Common myeloid progenitor, CD34-positive (primary cell): ENCODE data around the gene CD300LF.
A peak's percentile ranks its signal among the peaks of the same experiment; 100 is the strongest.

Experiments
- CTCF ChIA-PET: fragments of 350-600 bp; sonication (Branson Sonifier 250); formaldehyde crosslinking; loops from one replicate; lab custom pipeline; 2021; ENCODE audit warnings: antibody characterized with exemption; lab: Charles Lee
- POLR2A ChIA-PET: fragments of 350-600 bp; sonication (Branson Sonifier 250); formaldehyde crosslinking; loops from one replicate; lab custom pipeline; 2021; ENCODE audit warnings: antibody characterized with exemption; lab: Charles Lee
- DNase-seq, 3 donors: peaks; one replicate each; pipeline versions ENCODE4 v3.0.0 to v3.0.0-alpha.2; 2013
- H3K27ac ChIP-seq, 2 experiments: 1 replicate in 1 of 2; 2 replicates in 1 of 2; pipeline ENCODE4 v1.7.0; 2013; ENCODE audit warnings: inconsistent platforms in 2 of 2, low read length in 2 of 2, mild to moderate bottlenecking in 2 of 2, low read depth in 1 of 2, moderate library complexity in 1 of 2; ENCODE audit not compliant: severe bottlenecking in 2 of 2, insufficient read depth in 1 of 2, poor library complexity in 1 of 2
- H3K27me3 ChIP-seq, 5 experiments: replicated peaks in 2 of 5; 1 replicate in 3 of 5; 2 replicates in 2 of 5; pipeline versions ENCODE4 v1.6.1 to v1.7.0; 2013; ENCODE audit warnings: low read length in 4 of 5, mild to moderate bottlenecking in 2 of 5, moderate library complexity in 2 of 5, inconsistent platforms in 1 of 5; ENCODE audit not compliant: insufficient read depth in 5 of 5, control insufficient read depth in 4 of 5
- H3K36me3 ChIP-seq, 4 experiments: 1 replicate in 2 of 4; 2 replicates in 2 of 4; pipeline versions ENCODE4 v1.6.1 to v1.7.0; 2013; ENCODE audit warnings: low read length in 3 of 4, control low read depth in 1 of 4, mild to moderate bottlenecking in 1 of 4; ENCODE audit not compliant: control insufficient read depth in 4 of 4, insufficient read depth in 4 of 4
- H3K4me1 ChIP-seq, 4 experiments: 1 replicate in 3 of 4; 2 replicates in 1 of 4; pipeline versions ENCODE4 v1.6.1 to v1.7.1; 2013; ENCODE audit warnings: low read length in 3 of 4, mild to moderate bottlenecking in 3 of 4, control low read depth in 1 of 4, inconsistent platforms in 1 of 4, moderate library complexity in 1 of 4; ENCODE audit not compliant: control insufficient read depth in 4 of 4, insufficient read depth in 4 of 4; ENCODE audit errors: control extremely low read depth in 1 of 4
- H3K4me3 ChIP-seq, 7 experiments: 1 replicate in 4 of 7; 2 replicates in 3 of 7; pipeline versions ENCODE4 v1.5.1 to v1.7.0; 2013; ENCODE audit warnings: mild to moderate bottlenecking in 7 of 7, low read length in 6 of 7, moderate library complexity in 6 of 7, inconsistent platforms in 2 of 7, low read depth in 2 of 7, control low read depth in 1 of 7; ENCODE audit not compliant: insufficient read depth in 4 of 7, control insufficient read depth in 1 of 7; ENCODE audit errors: extremely low read depth in 1 of 7
- H3K9me3 ChIP-seq, 5 experiments: 1 replicate in 4 of 5; 2 replicates in 1 of 5; pipeline versions ENCODE4 v1.6.1 to v1.7.1; 2013; ENCODE audit warnings: low read length in 4 of 5, mild to moderate bottlenecking in 2 of 5, inconsistent platforms in 1 of 5, low read depth in 1 of 5, moderate library complexity in 1 of 5; ENCODE audit not compliant: control insufficient read depth in 4 of 5, insufficient read depth in 2 of 5; ENCODE audit errors: control extremely low read depth in 1 of 5
- WGBS: methylation state at CpG from one replicate; pipeline ENCODE4 v1.1.5; 2013; ENCODE audit not compliant: insufficient coverage; 5-methylcytosine and 5-hydroxymethylcytosine counted together

The CD300LF gene

DNA sequence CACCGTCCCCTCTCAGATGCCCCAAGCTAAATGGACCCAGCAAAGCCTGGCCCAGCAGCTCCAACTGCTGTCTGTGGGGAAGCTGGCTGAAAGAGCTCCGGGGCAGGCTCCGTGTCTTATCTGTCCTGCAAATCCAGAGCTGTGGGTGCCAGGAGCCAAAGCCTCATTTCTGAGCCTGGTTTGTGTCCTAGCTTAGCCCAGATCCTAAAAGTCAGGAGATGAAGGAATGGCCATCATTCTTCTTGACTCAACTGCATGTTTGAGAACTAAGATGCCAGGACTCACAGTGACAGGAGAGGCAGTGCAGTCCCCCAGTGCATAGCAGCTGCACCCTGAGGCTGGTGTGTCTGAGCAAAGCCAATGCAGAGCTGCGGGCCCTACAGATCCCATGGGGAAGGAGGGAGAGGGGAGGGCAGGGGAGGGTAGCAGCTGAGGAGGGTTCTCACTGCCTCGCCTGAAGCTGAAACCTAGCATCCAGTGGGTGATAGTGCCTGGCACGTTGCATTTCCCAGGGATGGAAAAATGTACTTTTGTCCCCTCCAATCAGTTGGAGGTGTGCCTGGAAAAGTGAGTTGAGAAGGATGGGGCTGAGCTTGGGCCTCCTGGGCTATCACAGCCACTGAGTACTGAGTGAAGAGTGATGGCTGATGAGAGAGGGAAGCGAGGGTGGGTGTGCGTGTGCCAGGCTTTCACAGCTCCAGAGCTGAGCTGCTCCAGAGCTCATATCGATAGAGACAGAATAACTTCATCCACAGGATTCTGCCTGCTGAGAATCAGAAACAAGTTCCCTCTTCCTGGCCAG, 64.7 kb downstream of the CD300LF start:
- H3K4me3 ChIP-seq = no peak overlapping the region
- no peaks in the 10 kb centered on the region for H3K36me3 ChIP-seq
- POLR2A ChIA-PET = no interaction called here
- H3K27ac ChIP-seq = no peak overlapping the region
- WGBS = 96% methylated on average over 5 of the region's 9 CpGs
- peaks cover 0 to 2% (median 0%) of the 10 kb centered on the region in 4 experiments for H3K4me1 ChIP-seq
- H3K27me3 ChIP-seq = peaks cover 0 to 27% (median 12%) of the 10 kb centered on the region in 5 experiments
- H3K9me3 ChIP-seq = no peaks in the 10 kb centered on the region
- no peak for DNase-seq
- CTCF ChIA-PET = interaction anchor here (1.0 to 3.3 kb wide), 17 partner anchors 8 to 290 kb away, joined by 3 to 20 read pairs (median 4); partner anchors contain the start of genes CD300LD and RAB37

DNA sequence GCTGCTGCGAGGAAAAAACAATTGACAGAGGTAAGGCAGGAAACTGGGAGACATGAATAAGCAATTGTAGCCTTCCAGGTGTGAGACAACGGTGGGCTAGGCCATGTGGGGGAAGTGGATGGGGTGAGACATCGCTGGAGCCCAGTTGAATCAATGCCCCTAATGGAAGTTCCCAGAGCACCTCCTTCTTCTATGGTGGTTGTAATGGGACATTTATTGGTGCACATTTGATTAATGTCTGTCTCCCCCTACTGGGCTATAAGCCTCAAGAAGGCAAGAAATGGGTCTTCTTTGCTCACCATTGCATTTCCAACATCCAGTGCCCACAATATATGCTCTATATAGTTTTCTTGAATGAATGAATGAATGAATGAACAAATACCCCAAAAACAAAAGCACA, 66.5 kb downstream of the CD300LF start:
- DNase-seq = peak; percentile 63 to 78 (median 75)
- POLR2A ChIA-PET = no interaction called here
- H3K36me3 ChIP-seq = no peaks in the 10 kb centered on the region
- no peaks in the 10 kb centered on the region for H3K9me3 ChIP-seq
- H3K27me3 ChIP-seq = peaks cover 0 to 24% (median 7%) of the 10 kb centered on the region in 5 experiments
- 31% methylated on average over 3 of the region's 3 CpGs for WGBS
- H3K4me1 ChIP-seq = peaks cover 10 to 21% (median 14%) of the 10 kb centered on the region in 4 experiments
- H3K4me3 ChIP-seq = no peak overlapping the region
- H3K27ac ChIP-seq = no peak overlapping the region
- CTCF ChIA-PET = interaction anchor here (1.1 kb wide), 1 partner anchor 29 kb away, joined by 3 read pairs; no protein-coding TSS in a partner anchor

DNA sequence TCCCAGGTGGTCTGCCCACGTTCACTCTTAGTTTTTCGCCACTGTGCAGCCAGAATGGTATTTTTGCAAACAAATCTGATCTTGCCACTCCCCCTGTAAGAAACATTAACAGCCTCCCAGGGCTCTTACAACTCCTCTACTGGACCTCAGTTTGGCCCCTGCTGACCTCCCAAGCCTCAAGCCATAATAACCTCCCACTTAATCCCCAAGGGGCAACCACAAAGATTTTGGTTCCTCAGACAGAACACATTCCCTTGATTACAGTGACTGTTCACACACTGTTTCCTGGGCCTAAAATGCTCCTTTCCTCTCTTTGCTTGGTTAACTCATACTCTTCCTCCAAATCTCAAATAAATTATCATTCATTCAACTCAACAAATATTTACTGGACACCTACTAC, 67.7 kb downstream of the CD300LF start:
- Histone ChIP-seq H3K36me3 (no peaks in the 10 kb centered on the region), H3K4me1 (peaks cover 15 to 33% (median 26%) of the 10 kb centered on the region in 4 experiments), H3K27me3 (peaks cover 0 to 22% (median 7%) of the 10 kb centered on the region in 5 experiments), H3K9me3 (no peaks in the 10 kb centered on the region), H3K4me3 (no peak overlapping the region), H3K27ac (no peak overlapping the region)
- no peak for DNase-seq
- WGBS = 95% methylated on average over 2 of the region's 2 CpGs
- ChIA-PET CTCF (interaction anchor here (0.8 to 1.8 kb wide), 10 partner anchors 11 to 93 kb away, joined by 3 to 5 read pairs (median 4); partner anchors contain the start of gene CD300E), POLR2A (no interaction called here)

DNA sequence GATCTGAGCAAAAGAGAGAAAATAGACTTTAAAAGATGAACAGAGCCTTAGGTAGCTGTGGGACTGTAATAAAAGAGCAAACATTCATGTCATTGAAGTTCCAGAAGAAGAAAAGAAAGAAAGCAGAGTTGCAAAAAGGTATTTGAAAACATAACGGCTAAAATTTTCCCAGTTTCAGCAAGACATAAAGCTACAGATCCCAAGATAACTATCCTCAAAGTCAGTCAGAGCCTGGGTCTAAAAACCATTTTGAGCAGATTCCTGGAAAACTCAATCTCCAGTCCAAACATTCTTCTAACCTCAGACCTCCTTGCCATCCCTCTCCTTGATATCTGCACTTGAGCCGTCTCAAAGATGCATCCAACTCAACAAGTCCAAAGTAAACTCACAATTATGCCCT, 68.3 kb downstream of the CD300LF start:
- H3K4me1 ChIP-seq = peaks cover 19 to 39% (median 32%) of the 10 kb centered on the region in 4 experiments
- H3K27me3 ChIP-seq = peaks cover 0 to 22% (median 7%) of the 10 kb centered on the region in 5 experiments
- WGBS = 100% methylated on average over 1 of the region's 2 CpGs
- CTCF ChIA-PET = interaction anchor here (0.6 to 1.8 kb wide), 11 partner anchors 10 to 287 kb away, joined by 3 to 5 read pairs (median 4); partner anchors contain the start of gene CD300E
- POLR2A ChIA-PET = no interaction called here
- no peak overlapping the region for H3K27ac ChIP-seq
- no peaks in the 10 kb centered on the region for H3K36me3 ChIP-seq
- DNase-seq = no peak
- no peaks in the 10 kb centered on the region for H3K9me3 ChIP-seq
- H3K4me3 ChIP-seq = no peak overlapping the region
